Endothelial cell of umbilical vein (primary cell): ENCODE results near the gene LMAN2. TPM values are rescaled to one million over a fixed set of nuclear protein-coding genes. Genes with fewer than 3 reads are reported as not detected.

Experiments
- BruUV-seq: library from RNA; stranded (reverse); fragments of 400-500 nt; replicated peaks from 2 replicates; lab custom pipeline; 2021; lab: Mats Ljungman, UMichigan
- CTCF ChIA-PET: fragments of 300-600, 350-600 bp; sonication (Branson Sonifier 250); formaldehyde crosslinking; loops from one replicate; lab custom pipeline; 2021; ENCODE audit warnings: antibody characterized with exemption, inconsistent platforms; lab: Charles Lee
- POLR2A ChIA-PET: fragments of 300-600, 350-600 bp; sonication (Branson Sonifier 250); formaldehyde crosslinking; loops from one replicate; lab custom pipeline; 2021; ENCODE audit warnings: antibody characterized with exemption, inconsistent platforms; lab: Charles Lee
- DNase-seq: peaks from one replicate; pipeline ENCODE4 v3.0.0-alpha.2; 2011; ENCODE audit warnings: low read depth, low spot score
- FAIRE-seq: peaks from 2 replicates; lab custom pipeline; 2011; peaks lifted over from hg19 to GRCh38; lab: Jason Lieb, UNC
- H2AFZ ChIP-seq: 2 replicates; pipeline ENCODE4 v1.6.0; 2012; ENCODE audit warnings: low read depth, low read length, control low read depth, inconsistent platforms
- H3K27ac ChIP-seq: 2 replicates; pipeline ENCODE4 v1.5.1; 2011; ENCODE audit warnings: low read depth, mild to moderate bottlenecking, control low read depth, low read length, moderate library complexity; ENCODE audit not compliant: insufficient read depth
- H3K27me3 ChIP-seq, 2 experiments: 2 replicates each; pipeline versions ENCODE4 v1.6.0 to v1.6.1; 2011; ENCODE audit warnings: low read length in 2 of 2, mixed read lengths in 1 of 2; ENCODE audit not compliant: control insufficient read depth in 2 of 2, insufficient read depth in 2 of 2
- H3K36me3 ChIP-seq, 2 experiments: 2 replicates in 1 of 2; 3 replicates in 1 of 2; pipeline ENCODE4 v1.5.1; 2011; ENCODE audit warnings: low read length in 2 of 2, mild to moderate bottlenecking in 1 of 2, moderate library complexity in 1 of 2; ENCODE audit not compliant: control insufficient read depth in 2 of 2, insufficient read depth in 2 of 2; ENCODE audit errors: extremely low read depth in 1 of 2
- H3K4me1 ChIP-seq: 3 replicates; pipeline ENCODE4 v1.5.1; 2011; ENCODE audit warnings: mild to moderate bottlenecking, low read length; ENCODE audit not compliant: control insufficient read depth, insufficient read depth; ENCODE audit errors: extremely low read depth
- H3K4me2 ChIP-seq: 2 replicates; pipeline ENCODE4 v1.6.1; 2011; ENCODE audit warnings: low read length, control low read depth, mixed read lengths; ENCODE audit not compliant: insufficient read depth
- H3K4me3 ChIP-seq, 3 experiments: fragments of 200-600 bp in 1 of 3; sonication (generic), shearing (Covaris generic) in 1 of 3; replicated peaks in 1 of 3; 2 replicates each; pipeline ENCODE4 v1.5.1; 2011 to 2016; ENCODE audit warnings: control low read depth in 3 of 3, low read length in 3 of 3, mild to moderate bottlenecking in 2 of 3, inconsistent platforms in 1 of 3, low read depth in 1 of 3, moderate library complexity in 1 of 3; ENCODE audit not compliant: insufficient read depth in 1 of 3
- H3K79me2 ChIP-seq: 2 replicates; pipeline ENCODE4 v1.6.0; 2012; ENCODE audit warnings: low read length, inconsistent platforms; ENCODE audit not compliant: control insufficient read depth, insufficient read depth
- H3K9ac ChIP-seq: replicated peaks from 2 replicates; pipeline ENCODE3; 2011; ENCODE audit warnings: low read length, control low read depth; ENCODE audit not compliant: insufficient read depth; ENCODE audit errors: extremely low read depth
- H3K9me1 ChIP-seq: replicated peaks from 3 replicates; pipeline ENCODE4 v1.6.0; 2011; ENCODE audit warnings: mild to moderate bottlenecking, low read length; ENCODE audit not compliant: control insufficient read depth, insufficient read depth; ENCODE audit errors: extremely low read depth
- H3K9me3 ChIP-seq: replicated peaks from 2 replicates; pipeline ENCODE4 v1.5.1; 2012; ENCODE audit warnings: low read length, inconsistent platforms; ENCODE audit not compliant: control insufficient read depth, insufficient read depth
- H4K20me1 ChIP-seq: replicated peaks from 2 replicates; pipeline ENCODE3; 2011; ENCODE audit warnings: mild to moderate bottlenecking, low read length; ENCODE audit not compliant: control insufficient read depth, insufficient read depth; ENCODE audit errors: extremely low read depth
- EZH2 ChIP-seq: IDR thresholded peaks from 2 replicates; pipeline ENCODE4 v1.6.1; 2012; ENCODE audit warnings: borderline replicate concordance, low read depth, mild to moderate bottlenecking, moderate library complexity, low read length, inconsistent platforms; ENCODE audit not compliant: severe bottlenecking
- FOS ChIP-seq: IDR thresholded peaks from 2 replicates; pipeline ENCODE4 v1.6.1; 2011; ENCODE audit warnings: mild to moderate bottlenecking, low read length, moderate library complexity, borderline replicate concordance; ENCODE audit not compliant: insufficient read depth
- GATA2 ChIP-seq: IDR thresholded peaks from 2 replicates; pipeline ENCODE4 v1.7.0; 2011; ENCODE audit warnings: low read depth, mild to moderate bottlenecking, moderate library complexity, mixed read lengths, low read length; ENCODE audit not compliant: insufficient read length, insufficient read depth
- JUN ChIP-seq: IDR thresholded peaks from 2 replicates; pipeline ENCODE4 v1.6.1; 2011; ENCODE audit warnings: borderline replicate concordance, low read depth; ENCODE audit not compliant: insufficient read length, insufficient read depth
- MYC ChIP-seq: IDR thresholded peaks from one replicate; pipeline ENCODE4 v1.6.1; 2011; ENCODE audit warnings: mild to moderate bottlenecking, low read depth, low read length
- POLR2A ChIP-seq: IDR thresholded peaks from 2 replicates; pipeline ENCODE4 v1.6.1; 2012; ENCODE audit warnings: low read depth, mild to moderate bottlenecking, control low read depth, low read length
- POLR2AphosphoS5 ChIP-seq: IDR thresholded peaks from 2 replicates; pipeline ENCODE4 v1.6.1; 2012; ENCODE audit warnings: low read depth, mild to moderate bottlenecking, control low read depth, low read length, moderate library complexity; ENCODE audit not compliant: insufficient read depth
- dilution Hi-C: fragments of 300-500 bp; cut with MboI; formaldehyde crosslinking; loops from one replicate; pipeline ENCODE4 v1.15.0; 2019; ENCODE audit warnings: low sequenced_read_pairs; ENCODE audit not compliant: extremely low pct_ligation_motif_present
- intact Hi-C: fragments of 100-400 bp; cut with micrococcal nuclease; formaldehyde crosslinking; loops from one replicate; pipeline ENCODE4 v1.10.0; 2022
- polyA plus RNA-seq, 4 experiments: library from polyadenylated mRNA; depleted of rRNA in 3 of 4; stranded (reverse) in 3 of 4; unstranded in 1 of 4; fragments of >200 nt; gene quantifications; 2 replicates each; pipeline versions ENCODE4 v1.2.1 to v1.2.3, GENCODE V29; 2011 to 2012; ENCODE audit warnings: missing spikeins in 1 of 4
- total RNA-seq: library from RNA; stranded (reverse); gene quantifications from 2 replicates; pipeline ENCODE4 v1.2.3, GENCODE V29; 2021
- TF ChIP-seq, protein P1 (sequence below): IDR thresholded peaks from 2 replicates; pipeline ENCODE4 v1.6.1; 2011; ENCODE audit not compliant: insufficient read depth, insufficient read length
- TF ChIP-seq, protein P2 (sequence below), 2 donors: IDR thresholded peaks; 1 replicate in 1 of 2; 2 replicates in 1 of 2; pipeline ENCODE4 v1.5.1; 2011; ENCODE audit warnings: low read length in 2 of 2, mild to moderate bottlenecking in 2 of 2, moderate library complexity in 2 of 2, control low read depth in 1 of 2, inconsistent platforms in 1 of 2, low read depth in 1 of 2; ENCODE audit not compliant: insufficient read depth in 1 of 2; ENCODE audit errors: extremely low read depth in 1 of 2

LMAN2 gene
- total and polyA plus RNA-seq, 2 donors (not counting 3 experiments of a cell fraction or from before 2014, with no cell fraction given), result 151 to 370 TPM

DNA sequence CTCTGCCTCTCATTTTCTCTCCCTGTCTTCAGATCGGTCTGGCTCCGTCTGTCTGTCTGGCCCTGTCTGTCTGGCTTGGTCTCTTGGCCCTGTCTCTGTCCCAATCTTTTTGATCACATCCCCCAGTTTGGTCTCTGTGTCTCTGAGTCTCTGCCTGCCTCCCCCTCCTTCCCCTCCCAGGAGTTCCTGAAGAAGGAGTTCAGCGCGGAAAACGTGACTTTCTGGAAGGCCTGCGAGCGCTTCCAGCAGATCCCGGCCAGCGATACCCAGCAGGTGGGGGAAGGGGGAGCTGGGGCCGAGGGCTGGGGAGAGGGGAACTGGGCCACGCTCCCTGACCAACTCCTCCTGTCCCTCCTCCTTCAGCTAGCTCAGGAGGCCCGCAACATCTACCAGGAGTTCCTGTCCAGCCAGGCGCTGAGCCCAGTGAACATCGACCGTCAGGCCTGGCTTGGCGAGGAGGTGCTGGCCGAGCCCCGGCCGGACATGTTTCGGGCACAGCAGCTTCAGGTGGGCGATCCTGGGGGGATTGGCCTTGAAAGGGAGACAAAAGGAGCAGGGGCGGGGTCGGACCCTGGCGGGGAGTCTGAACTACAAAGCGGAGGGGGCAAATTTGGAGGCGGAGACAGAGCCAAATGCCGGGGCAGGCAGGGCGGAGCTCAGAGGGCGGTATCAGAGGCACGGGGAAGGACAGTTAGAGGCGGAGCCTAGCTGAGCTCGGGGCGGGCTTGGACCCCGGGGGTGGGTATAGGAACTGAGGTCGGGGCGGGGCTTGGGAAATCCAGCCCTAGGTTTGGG lies 15.3 kb upstream of the LMAN2 start:
- Histone ChIP-seq H3K27ac (peak overlapping the region; percentile 62), H3K9me3 (no peaks in the 10 kb centered on the region), H3K36me3 (no peaks in the 10 kb centered on the region), H3K9me1 (no peaks in the 10 kb centered on the region), H3K9ac (peak overlapping the region; percentile 78), H3K4me1 (peaks cover 21% of the 10 kb centered on the region), H3K79me2 (no peaks in the 10 kb centered on the region), H3K4me2 (peak overlapping the region; percentile 68), H3K27me3 (no peaks in the 10 kb centered on the region), H4K20me1 (no peaks in the 10 kb centered on the region), H2AFZ (peak overlapping the region; percentile 94), H3K4me3 (peak overlapping the region; percentile 35 to 41 (median 37))
- dilution Hi-C loops, result no loop called here
- intact Hi-C loops, result loop anchor here (5.0 kb wide), 1 partner anchor 54 kb away; the partner anchor contains the start of gene MXD3
- TF ChIP-seq POLR2A (no peak), JUN (no peak), MYC (no peak), FOS (no peak), GATA2 (no peak), EZH2 (no peak), POLR2AphosphoS5 (no peak)
- TF ChIP-seq, protein P1, sequence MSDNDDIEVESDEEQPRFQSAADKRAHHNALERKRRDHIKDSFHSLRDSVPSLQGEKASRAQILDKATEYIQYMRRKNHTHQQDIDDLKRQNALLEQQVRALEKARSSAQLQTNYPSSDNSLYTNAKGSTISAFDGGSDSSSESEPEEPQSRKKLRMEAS, result no peak
- TF ChIP-seq, protein P2, sequence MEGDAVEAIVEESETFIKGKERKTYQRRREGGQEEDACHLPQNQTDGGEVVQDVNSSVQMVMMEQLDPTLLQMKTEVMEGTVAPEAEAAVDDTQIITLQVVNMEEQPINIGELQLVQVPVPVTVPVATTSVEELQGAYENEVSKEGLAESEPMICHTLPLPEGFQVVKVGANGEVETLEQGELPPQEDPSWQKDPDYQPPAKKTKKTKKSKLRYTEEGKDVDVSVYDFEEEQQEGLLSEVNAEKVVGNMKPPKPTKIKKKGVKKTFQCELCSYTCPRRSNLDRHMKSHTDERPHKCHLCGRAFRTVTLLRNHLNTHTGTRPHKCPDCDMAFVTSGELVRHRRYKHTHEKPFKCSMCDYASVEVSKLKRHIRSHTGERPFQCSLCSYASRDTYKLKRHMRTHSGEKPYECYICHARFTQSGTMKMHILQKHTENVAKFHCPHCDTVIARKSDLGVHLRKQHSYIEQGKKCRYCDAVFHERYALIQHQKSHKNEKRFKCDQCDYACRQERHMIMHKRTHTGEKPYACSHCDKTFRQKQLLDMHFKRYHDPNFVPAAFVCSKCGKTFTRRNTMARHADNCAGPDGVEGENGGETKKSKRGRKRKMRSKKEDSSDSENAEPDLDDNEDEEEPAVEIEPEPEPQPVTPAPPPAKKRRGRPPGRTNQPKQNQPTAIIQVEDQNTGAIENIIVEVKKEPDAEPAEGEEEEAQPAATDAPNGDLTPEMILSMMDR (IDR thresholded peaks at IDR 0.05; ENCODE audit: extremely low read depth in 1 of 2, insufficient read depth in 1 of 2, low read depth in 1 of 2, low read length in 2 of 2), result no peak
- TSS peak; percentile 34 for BruUV-seq
- ChIA-PET POLR2A (interaction anchor here (0.6 to 1.3 kb wide), 5 partner anchors 9 to 131 kb away, joined by 3 read pairs; partner anchors contain the start of genes GRK6, PDLIM7 and RGS14), CTCF (interaction anchor here (0.7 to 3.9 kb wide), 15 partner anchors 9 to 131 kb away, joined by 3 to 19 read pairs (median 5); partner anchors contain the start of genes LMAN2, PDLIM7, PRR7 and RGS14)
- FAIRE-seq (peak; percentile 87), DNase-seq (peak; percentile 86)
